NK-92 (cell line): Measurements from ENCODE around the gene KRT4.
"Not testable (repeated sequence)": the region's sequence is repeated elsewhere in the genome, so short reads cannot be mapped to it uniquely, and the experiment has no call there.

Experiments used
- DNase-seq: peaks from one replicate; lab custom pipeline; 2025; ENCODE audit not compliant: unreplicated experiment; lab: John Stamatoyannopoulos, UW

The KRT4 gene

GRCh38 chr12:52808573-52809160, 5.2 kb downstream of the KRT4 start:
- no peak for DNase-seq

GRCh38 chr12:52807544-52808470, 6.1 kb downstream of the KRT4 start:
- no peak for DNase-seq

GRCh38 chr12:52806821-52807543, 6.9 kb downstream of the KRT4 start:
- no peak for DNase-seq

GRCh38 chr12:52806169-52806811, 7.6 kb downstream of the KRT4 start:
- DNase-seq: no peak

- DNase-seq: no peak
Measured at GRCh38 chr12:52805739-52806138, 8.2 kb downstream of the KRT4 start.

- DNase-seq: no peak
Measured at GRCh38 chr12:52805000-52805399, 8.9 kb downstream of the KRT4 start.

- no peak for DNase-seq
Measured at GRCh38 chr12:52802442-52802841, 11.5 kb downstream of the KRT4 start.

GRCh38 chr12:52801773-52802172, 12.1 kb downstream of the KRT4 start:
- DNase-seq: no peak

GRCh38 chr12:52800259-52800917, 13.5 kb downstream of the KRT4 start:
- no peak for DNase-seq

GRCh38 chr12:52799505-52800211, 14.3 kb downstream of the KRT4 start:
- DNase-seq: no peak

GRCh38 chr12:52798671-52799504, 15.0 kb downstream of the KRT4 start:
- DNase-seq: no peak

- DNase-seq: no peak
Measured at GRCh38 chr12:52798003-52798670, 15.8 kb downstream of the KRT4 start.

GRCh38 chr12:52797529-52797894, 16.4 kb downstream of the KRT4 start:
- DNase-seq: no peak

- no peak for DNase-seq
Measured at GRCh38 chr12:52796839-52797528, 16.9 kb downstream of the KRT4 start.

GRCh38 chr12:52796429-52796794, 17.5 kb downstream of the KRT4 start:
- DNase-seq: no peak

- no peak for DNase-seq
Measured at GRCh38 chr12:52795694-52796428, 18.1 kb downstream of the KRT4 start, which contains the start of gene KRT3. KRT3 (minus strand) TSS chr12:52796117; CDS start chr12:52796042, 75 bp downstream.

GRCh38 chr12:52795332-52795674, 18.6 kb downstream of the KRT4 start:
- DNase-seq: not testable (repeated sequence)
